ENCODE measurements around the gene RGS5.

The RGS5 gene

GRCh38 chr1:163145435-163145834, 57.3 kb downstream of the RGS5 start:
- no peak for DNase-seq (ENCODE audit: low spot score)

DNA sequence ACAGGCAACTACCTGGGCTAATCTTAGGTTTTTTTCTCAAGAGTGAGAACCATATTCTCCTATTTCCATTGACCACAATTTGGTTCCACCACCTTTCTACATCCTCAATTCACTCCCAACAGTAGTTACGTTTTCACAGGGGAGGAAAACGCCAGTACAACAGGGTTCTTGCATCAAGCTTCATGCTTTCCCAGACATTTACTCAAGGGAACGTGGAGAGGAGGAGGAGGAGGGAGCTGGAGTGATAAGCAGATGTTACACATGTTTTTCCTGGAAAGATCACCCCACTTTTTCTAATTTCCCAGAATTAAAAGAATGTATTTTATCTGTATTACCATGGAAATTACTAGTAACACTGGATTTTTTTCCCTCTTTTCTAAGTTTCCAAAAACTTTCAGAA, 58.3 kb downstream of the RGS5 start:
- DNase-seq (ENCODE audit: low spot score) = no peak

GRCh38 chr1:163142152-163142551, 60.6 kb downstream of the RGS5 start:
- no peak for DNase-seq (ENCODE audit: low spot score)

DNA sequence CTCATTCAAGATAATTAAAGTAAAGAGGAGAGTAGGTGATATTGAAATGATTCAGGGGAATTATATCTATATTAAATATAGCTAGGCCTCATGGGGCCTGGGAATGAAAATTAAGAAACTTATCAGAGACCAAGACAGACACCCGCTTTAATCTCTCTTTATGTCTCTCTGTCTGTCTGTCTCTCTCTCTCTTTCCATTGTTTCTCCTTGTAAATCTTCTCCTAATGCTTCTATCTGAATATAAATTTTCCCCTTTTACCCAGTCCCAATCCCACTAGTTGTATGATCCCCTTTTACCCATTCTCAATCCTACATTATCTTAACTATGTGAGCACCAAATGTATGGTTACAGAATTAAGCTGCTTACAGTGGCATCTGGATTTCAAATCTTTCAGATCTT, 61.2 kb downstream of the RGS5 start:
- DNase-seq (ENCODE audit: low spot score) = no peak

DNA sequence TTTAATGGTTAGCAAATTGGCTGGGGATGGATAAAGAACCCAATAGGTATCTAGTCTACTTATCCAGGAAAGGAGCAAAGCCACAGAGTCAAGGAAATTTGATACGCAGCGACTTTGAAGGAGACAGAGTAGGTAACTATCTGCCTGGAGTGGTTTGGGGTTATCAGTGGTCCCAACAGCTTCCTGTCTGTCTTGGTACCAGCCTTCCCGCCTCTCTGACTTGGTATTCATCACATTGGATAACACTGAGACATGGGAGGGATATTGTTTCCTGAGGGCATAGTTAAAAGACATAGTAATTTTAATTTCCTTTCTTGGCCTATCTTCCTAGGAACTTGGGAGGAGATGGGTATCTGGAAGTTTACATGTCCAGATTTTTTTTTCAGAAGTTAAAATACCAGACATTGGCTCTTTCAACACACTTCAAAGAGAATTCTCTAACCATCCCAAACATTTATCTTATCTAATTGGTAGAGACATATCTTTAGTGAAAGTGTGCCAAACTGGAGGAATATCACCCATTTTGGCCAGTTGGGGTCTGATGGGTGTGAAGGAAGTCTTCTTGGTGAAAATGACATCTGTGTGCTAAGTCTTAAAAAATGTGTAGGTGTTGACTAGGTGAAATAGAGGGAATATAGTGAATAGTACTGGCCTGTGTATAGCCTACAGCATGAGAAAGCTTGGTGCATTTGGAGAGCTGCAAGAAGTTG, 65.0 kb downstream of the RGS5 start:
- DNase-seq (ENCODE audit: low spot score) = no peak

DNA sequence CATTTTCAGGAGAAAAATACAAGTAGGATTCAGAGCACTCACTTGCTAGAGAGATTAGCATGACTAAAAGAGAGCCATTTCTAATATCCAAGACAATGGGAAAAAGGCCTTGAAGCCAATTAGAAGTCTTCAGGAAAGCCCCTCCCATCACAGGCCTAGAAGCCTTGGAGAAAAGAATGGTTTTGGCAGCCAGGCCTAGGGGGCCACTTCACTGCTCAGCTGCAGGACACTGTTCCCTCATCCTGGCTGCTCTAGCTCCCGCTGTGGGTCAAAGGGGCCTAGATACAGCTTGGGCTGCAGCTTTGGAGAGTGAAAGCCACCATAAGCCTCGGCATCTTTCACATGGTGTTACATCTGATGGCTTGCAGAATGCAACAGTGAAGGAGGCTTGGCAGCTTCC, 70.7 kb downstream of the RGS5 start:
- no peak for DNase-seq (ENCODE audit: low spot score)

- DNase-seq (ENCODE audit: low spot score) = no peak
These were observed 72.4 kb downstream of the RGS5 start for GRCh38 chr1:163130225-163130856.

- no peak for DNase-seq (ENCODE audit: low spot score)
These were observed 74.4 kb downstream of the RGS5 start for GRCh38 chr1:163128282-163128681.

GRCh38 chr1:163124812-163125211, 77.9 kb downstream of the RGS5 start:
- no peak for DNase-seq (ENCODE audit: low spot score)

DNA sequence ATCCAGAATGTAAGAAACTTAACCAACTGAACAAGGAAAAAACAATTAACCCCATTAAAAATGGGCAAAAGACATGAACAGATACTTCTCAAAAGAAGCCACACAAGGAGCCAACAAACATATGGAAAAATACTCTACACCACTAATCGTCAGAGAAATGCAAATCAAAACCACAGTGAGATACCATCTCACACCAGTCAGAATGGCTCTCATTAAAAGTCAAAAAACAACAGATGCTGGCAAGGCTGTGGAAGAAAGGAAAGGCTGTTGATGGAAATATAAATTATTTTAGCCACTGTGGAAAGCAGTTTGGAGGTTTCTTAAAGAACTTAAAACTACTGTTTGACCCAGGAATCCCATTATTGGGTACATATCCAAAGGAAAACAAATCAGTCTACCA, 82.3 kb downstream of the RGS5 start:
- no peak for DNase-seq (ENCODE audit: low spot score)

DNA sequence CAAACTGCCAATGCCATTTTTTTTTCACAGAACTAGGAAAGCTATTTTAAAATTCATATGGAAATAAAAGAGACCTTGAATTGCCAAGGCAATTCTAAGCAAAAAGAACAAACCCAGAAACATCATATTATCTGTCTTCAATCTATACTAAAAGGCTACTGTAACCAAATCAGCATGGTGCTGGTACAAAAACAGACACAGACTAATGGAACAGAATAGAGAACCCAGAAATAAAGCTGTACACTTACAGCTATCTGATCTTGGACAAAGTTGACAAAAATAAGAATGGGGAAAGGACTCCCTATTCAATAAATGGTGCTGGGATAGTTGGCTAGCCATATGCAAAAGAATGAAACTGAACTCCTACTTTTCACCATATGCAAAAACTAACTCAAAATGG, 83.0 kb downstream of the RGS5 start:
- no peak for DNase-seq (ENCODE audit: low spot score)

GRCh38 chr1:163115887-163116286, 86.8 kb downstream of the RGS5 start:
- no peak for DNase-seq (ENCODE audit: low spot score)

DNA sequence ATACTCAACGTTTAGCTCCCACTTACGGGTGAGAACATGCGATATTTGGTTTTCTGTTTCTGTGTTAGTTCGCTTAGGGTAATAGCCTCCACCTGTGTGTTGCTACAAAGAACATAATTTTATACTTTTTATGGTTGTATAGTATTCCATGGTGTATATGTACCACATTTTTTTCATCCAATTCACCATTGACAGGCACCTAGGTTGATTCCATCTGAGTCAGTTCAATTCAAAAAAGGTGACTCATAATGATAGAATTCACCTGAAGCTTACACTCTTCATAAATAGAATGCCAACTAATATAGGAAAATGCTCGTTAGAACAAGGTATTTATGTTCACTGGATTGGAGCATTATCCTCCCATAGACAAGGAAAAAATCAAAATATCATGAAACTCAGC, 95.1 kb downstream of the RGS5 start:
- no peak for DNase-seq (ENCODE audit: low spot score)

- no peak for DNase-seq (ENCODE audit: low spot score)
These were observed 96.2 kb downstream of the RGS5 start for GRCh38 chr1:163106364-163106987.

- DNase-seq (ENCODE audit: low spot score) = no peak
These were observed 98.2 kb downstream of the RGS5 start for GRCh38 chr1:163104385-163105099.

DNA sequence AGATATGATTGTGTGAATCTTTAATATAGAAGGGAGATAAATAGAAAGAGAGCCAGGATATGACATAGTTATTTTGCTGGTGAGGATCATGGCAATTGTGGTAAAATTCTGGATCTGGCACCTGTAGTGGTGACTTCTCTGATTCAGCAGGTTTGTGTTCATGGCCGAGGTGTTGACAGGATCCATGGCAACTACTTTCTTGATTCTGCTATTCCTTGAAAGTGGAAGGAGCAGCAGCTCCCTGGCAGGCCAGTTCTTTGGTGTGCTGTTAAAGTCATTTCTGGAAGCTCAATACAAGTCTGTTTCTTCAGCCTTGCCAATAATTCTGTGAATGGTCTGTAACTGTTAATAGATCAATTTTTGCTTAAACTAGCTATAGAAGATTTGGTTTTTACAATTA, 100.1 kb downstream of the RGS5 start:
- DNase-seq (ENCODE audit: low spot score) = no peak

DNA sequence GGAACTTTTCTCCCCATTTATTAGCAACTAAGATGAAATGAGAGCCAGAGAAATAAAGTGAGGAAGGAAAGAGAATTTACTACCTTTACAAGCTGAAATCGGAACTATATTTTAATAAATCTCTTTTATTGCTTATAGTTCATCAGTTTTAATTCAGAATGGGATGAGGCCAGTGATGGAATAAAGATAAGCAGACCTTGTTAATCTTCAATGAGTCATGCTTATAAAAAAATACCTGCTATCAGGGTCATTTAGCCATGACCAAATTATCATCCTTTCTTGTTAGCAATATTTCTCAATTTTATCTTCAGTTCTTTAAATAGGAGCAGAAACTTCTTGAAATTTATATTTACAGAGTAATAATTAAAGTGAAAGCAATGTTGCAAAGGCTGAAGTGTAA, 107.5 kb downstream of the RGS5 start:
- no peak for DNase-seq (ENCODE audit: low spot score)

DNA sequence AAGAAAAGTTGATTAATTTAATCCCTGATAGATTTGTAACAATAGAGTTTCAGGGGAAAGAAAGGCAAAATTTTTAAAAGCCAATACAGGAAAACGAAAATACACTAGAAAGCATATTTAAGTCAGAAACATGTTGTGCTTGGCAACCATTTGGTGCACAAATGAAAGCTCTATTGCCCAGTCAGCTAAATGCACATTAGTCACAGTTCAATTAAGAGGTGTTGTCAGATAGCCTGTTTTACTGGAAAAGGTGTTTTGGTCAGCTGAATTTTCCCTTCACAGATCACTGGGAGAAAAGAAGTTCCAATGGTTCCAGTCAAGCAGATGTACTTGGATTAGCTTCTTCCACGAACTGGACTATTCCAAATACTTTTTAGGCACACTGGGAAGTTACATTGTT, 108.1 kb downstream of the RGS5 start:
- DNase-seq (ENCODE audit: low spot score) = no peak

DNA sequence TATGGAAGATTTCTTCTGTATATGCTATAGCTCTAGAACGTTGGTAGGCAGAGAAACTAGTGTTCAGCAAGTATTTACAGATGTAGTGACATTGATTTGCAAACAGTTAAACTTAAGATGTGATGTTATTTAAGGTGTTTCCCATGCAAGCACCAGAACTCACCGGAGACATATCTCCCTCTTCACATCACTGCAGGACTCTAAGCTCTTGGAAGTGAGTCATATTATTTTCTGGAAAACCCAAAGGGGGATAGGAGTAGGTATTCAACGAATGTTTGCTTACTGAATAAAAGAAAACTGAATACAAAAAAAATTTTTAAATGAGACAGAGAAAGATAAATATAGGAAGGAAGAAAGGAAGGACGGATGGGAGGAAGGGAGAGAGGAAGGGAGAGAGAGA, 108.5 kb downstream of the RGS5 start:
- DNase-seq (ENCODE audit: low spot score) = no peak

- DNase-seq (ENCODE audit: low spot score) = no peak
These were observed 109.1 kb downstream of the RGS5 start for GRCh38 chr1:163093579-163093978.

DNA sequence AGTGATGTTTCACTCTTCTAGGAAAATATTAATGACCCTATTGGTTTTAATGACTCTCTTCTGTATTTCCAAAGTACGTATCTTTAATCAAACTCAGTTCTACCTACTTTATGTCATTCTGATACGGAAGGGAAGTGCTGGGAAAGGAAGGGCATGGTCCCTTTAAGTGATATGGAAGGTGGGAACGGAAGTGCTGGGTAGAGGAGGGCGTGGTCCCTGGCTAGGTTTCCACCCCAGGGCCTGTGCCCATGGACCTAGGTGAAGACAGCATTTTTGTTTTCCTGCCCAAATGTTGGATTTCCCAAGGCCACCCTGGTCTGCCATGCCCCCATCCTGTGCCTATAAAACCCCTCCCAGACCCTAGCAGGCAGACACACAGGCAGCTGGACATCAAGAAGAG, 109.5 kb downstream of the RGS5 start:
- no peak for DNase-seq (ENCODE audit: low spot score)
